GM21529 (cell line): ENCODE data around the gene DUSP12.
"Not testable (repeated sequence)": the region's sequence is repeated elsewhere in the genome, so short reads cannot be mapped to it uniquely, and the experiment has no call there.

ENCODE experiments used
- ATAC-seq: cut with Tn5 transposase; IDR thresholded peaks from one replicate; pipeline ENCODE4 v1.9.1; 2021; ENCODE audit not compliant: unreplicated experiment

Gene DUSP12

DNA sequence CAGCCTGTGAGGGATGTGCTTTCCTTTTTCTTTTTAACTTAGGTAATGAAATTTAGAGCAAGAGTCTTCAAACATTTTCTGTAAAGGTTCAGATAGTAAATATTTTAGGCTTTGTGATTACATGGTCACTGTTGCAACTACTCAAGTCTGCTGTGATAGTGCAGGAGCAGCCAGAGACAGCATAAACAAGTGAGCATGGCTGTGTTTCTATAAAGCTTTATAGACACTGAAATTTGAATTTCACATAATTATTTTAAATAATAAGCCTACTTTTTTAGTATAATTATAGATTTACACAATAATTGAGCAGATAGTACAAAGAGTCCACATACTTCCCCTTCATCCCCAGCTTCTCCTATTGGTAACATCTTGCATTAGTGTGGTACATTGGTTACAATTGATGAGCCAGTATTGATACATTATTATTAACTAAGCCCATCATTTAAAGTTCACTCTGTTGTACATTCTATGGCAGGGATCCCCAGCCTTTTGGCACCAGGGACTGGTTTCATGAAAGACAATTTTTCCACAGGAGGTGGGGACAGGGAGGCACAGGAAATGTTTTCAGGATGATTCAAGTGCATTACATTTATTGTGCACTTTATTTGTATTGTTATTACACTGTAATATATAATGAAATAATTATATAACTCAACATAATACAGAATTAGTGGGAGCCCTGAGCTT is 19.5 kb downstream of the DUSP12 start:
- no peak for ATAC-seq

DNA sequence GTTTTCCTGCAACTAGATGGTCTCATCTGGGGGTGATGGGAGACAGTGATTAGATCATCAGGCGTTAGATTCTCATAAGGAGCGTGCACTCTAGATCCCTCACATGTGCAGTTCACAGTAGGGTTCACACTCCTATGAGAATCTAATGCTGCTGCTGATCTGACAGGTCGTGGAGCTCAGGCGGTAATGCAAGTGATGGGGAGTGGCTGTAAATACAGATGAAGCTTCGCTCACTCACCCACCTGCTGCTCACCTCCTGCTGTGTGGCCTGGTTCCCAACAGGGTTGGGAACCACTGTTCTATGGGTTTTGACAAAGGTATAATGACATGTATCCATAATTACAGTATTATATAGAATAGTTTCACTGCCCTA is 20.1 kb downstream of the DUSP12 start:
- ATAC-seq, result not testable (repeated sequence)

DNA sequence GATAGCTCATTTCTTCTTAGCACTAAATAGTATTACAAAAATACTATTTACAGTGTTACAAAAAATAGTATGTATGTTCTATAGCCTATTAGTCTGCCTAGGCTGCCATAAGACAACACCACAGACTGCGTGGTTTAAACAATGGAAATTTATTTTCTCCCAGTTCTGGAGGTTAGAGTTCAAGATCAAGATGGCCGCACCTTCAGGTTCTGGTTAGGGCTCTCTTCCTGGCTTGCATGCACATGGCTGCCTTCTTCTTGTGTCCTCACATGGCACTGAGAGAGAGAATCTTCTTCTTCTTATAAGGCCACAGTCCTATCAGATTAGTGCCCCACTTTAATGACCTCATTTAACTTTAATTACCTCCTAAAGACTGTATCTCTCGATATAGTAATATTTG is 20.7 kb downstream of the DUSP12 start:
- ATAC-seq, result no peak

DNA sequence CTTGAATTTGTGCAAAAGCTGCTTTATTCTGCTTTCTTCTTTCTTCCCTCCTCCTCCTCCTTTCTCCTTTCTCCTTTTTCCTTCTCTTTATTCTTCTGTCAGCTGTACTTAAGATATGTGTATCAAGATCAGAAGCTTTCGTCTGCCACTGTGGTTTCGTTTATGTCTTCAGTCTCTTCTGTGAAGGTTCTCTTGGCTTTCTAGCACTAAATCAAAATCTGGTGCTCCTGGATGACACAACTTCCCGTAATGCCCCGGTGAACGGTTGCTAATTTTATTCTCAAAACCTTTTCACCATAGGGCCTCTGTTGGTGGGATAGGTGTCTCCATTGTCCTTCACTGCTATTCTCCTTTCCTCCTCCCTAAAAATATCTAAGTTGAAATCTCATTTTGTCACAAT is 21.6 kb downstream of the DUSP12 start:
- no peak for ATAC-seq

DNA sequence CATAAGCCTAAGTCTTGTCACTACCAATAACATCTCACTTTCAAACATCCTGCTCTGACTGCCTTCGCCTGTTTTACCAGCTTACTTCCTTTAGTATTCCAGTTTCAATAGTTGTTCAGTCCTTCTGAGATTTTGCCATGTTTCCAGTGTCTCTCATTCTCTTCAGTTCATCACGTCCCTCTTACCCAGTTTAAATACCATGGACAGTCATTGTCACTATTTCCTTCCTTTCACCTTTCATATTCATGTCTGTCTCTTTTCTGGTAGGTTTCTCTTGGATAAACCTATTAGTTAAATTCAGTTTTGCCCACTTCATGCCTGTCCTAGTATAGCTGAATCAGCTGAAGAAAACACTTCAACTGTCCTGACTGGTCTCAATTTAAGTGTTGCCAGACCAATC is 22.4 kb downstream of the DUSP12 start:
- no peak for ATAC-seq

DNA sequence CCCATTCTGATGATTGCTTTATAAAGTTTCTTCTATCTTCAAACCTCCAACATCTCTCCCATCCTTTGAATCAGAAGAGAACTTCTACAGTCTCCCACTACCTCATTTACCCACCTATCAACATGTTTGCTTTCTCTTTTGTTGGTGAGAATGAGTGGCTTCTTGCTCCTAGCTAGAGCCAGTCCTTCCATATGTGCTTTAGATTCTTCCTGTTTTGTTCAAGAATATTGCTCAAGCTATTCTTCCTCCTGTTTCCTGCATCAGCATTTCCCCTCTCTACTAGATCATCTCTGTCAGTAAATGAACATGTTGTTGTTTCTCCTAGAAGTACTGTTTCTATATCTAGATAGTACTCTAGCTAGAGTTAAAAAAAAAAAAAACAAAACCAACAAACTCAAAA is 22.8 kb downstream of the DUSP12 start:
- no peak for ATAC-seq

DNA sequence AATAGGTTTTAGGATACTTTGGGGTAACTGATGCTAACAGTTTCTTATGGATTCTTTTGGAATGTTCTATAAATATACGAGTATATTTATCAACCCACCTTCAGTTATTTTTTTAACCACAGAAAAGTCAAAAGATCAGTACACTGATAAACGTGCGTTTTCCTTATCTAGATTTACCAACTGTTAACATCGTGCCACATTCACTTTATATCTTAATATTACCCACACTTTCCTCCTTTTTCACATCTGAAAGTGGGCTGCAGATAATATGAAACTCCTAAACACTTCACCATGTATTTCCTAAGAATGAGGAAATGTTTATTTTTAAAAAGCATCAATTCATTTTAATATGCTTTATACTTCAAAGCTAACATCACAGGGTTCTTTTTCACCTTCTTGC is 24.2 kb downstream of the DUSP12 start:
- no peak for ATAC-seq

DNA sequence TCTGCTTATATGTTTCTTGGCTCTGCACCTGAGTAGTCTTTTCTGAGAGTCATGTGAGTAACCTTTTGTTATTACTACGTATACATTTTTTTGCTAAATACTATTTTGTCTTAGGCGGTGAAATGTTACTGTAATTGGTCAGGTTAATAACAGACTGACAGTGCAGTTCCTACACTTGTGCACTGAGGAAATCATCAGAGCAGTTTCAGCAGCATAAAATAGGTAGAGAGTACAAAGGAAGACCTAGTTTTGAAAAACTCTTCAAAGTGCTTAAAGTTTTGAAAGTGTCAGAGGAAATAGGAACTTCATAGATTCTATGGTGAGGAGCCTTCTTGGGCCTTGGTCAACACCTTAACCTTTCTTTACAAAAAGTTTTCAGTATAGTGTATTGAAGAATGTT is 27.7 kb downstream of the DUSP12 start:
- no peak for ATAC-seq

DNA sequence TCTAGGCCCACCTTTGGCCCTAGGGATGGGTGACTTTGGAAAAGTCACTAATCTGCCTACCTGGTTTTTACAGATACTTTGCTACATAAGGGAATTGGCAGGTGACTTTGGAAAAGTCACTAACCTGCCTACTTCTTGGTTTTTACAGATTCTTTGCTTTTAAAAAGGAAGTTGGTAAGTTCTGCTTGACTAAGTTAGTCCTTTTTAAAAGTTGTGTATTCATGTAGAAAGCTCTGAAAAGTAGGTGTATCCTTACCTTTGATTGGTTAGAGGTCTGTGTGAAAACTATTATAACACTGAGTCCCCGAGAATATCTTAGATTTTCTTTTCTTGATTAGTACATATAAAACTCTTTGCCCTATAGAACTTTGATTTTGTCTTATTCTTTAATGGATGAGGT is 28.9 kb downstream of the DUSP12 start:
- no peak for ATAC-seq

DNA sequence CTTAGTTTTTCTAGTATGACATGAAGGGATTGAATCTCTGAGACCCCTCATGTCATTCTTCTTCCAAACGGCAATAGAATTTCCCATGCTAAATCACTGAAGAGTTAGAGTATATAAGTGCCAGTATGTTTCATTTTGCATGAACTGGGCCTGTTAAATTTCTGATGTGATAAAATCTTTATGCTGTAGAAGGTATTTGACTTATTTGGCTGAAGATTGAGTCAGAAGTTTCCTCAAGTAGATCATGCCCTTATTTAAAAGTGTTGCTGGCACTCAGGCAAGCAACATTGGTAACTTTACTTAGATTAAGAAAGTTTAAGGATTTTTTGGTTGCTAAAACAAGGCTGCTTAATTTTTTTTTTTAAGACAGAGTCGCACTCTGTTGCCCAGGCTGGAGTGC is 29.8 kb downstream of the DUSP12 start:
- ATAC-seq, result no peak

DNA sequence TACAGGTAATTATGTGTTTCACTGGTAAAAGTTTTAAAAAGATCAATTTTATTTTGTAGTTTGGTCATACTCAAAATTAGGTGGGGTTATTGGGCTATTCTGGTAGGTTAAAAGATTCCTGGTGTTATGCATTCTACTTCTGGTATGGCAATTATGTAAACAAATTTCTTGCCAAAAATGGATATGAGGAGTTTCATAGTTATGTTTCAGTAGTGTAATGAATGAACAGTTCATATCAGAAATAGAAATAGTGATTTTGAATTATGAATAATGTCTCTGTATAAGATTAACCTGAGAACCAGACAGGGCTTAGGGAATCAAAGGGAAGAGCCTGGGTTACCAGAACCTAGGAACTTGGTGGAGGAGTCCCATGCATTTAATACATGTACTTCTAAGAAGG is 32.4 kb downstream of the DUSP12 start:
- ATAC-seq, result peak; percentile 66

DNA sequence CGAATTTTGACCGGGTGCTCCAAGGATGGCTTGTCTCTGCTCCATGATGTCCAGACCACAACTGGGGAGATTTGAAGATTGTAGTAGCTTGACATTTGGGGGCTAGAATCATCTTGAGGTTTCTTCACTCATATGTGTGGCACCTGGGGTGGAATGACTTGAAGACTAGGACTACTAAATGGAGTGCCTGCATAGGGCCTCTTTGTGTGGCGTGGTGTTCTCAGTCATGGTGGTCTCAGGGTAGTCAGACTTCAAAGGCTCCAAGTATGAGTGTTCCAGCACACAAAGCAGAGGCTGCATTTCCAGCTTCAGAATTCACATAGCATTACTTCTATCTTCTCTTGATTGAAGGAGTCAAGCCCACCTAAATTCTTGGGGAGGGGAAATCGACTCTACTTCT is 33.3 kb downstream of the DUSP12 start:
- no peak for ATAC-seq

DNA sequence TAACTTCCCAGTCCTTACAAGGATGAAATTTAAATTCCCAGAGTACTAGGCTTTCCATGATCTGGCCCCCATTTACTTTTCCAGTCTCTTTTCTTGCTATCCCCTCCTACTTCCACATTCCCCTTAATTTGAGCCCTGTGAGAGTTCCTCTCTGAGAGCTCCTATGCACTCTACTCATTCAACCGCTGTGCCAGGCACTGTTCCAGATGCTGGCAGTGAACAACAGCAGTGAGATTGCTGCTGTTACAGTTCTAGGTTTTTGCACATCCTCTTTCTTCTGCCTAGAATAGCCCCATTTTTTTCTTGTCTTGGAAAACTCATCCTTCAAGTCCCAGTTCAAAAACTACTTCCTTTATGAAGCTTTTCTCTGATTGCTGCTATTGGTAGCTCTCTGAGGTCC is 35.4 kb downstream of the DUSP12 start:
- no peak for ATAC-seq

DNA sequence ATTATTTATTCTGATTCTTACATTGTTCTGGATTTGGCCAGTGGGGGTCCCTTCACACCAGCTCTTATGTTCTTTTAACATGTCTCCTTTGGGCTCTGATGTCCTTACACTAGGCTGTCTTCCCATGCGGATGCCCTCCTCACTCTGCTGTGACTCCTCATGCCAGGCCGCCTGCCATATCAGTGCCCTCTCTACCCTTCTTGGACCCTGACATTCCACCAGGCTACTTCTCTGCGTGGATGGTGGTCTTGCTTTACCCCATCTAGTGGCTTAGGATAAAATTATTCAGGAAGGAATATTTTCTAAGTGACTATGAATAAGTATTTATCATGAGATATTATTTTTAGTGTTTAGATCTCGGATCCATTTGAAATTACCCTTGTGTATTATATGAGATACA is 37.8 kb downstream of the DUSP12 start:
- no peak for ATAC-seq

DNA sequence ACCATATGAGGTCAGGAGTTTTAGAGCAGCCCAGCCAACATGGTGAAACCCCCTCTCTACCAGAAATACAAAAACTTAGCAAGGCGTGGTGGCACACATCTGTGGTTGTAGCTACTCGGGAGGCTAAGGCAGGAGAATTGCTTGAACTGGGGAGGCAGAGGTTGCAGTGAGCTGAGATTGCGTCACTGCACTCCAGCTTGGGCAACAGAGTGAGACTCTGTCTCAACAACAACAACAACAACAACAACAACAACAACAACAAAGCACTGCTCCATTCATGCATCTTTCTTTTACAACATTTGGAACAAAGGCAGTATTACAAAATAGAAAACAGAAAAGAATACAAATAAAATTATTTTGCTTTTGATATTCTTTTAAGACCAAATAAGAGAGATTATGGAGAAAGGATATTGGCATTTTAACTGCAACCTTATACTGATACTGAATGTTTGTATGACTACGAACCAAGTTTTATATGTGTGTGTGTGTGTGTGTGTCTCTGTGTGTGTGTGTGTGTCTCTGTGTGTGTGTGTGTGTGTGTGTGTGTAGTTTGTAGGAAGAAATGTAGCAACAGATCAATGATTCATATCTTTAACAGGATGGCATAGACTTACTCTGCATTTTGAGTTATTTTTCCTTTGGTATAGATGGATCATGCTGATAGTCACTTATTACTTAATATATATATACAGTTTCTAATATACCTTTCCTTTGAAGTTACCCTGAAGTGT is 41.2 kb downstream of the DUSP12 start:
- ATAC-seq, result no peak

DNA sequence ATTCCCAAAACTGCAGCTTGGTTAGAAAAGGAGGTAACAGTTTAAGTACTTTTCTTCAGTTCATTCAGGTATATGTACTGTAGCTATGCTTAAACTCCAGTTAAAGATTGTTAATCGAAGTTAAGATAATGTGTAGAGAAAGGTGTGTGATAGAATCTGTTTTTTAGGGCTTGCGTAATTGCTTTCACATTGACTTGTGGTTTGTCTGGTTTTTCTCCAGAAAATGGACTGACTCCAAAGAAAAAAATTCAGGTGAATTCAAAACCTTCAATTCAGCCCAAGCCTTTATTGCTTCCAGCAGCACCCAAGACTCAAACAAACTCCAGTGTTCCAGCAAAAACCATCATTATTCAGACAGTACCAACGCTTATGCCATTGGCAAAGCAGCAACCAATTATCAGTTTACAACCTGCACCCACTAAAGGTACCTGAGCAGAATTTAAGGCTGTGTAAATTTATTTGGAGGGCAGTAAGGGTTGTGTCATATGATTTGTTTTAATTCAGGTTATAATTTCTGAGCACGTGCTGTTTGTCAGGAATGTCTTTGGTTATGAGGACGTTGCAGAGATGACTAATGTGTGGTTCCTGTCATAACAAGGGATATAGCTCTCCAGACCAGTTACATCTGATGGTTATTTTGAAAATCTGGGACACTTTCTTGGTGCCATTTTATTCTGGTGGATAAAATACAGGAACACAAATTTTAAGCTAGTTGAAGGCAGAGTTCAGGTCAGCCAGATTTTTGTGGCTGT is 42.5 kb downstream of the DUSP12 start:
- no peak for ATAC-seq

DNA sequence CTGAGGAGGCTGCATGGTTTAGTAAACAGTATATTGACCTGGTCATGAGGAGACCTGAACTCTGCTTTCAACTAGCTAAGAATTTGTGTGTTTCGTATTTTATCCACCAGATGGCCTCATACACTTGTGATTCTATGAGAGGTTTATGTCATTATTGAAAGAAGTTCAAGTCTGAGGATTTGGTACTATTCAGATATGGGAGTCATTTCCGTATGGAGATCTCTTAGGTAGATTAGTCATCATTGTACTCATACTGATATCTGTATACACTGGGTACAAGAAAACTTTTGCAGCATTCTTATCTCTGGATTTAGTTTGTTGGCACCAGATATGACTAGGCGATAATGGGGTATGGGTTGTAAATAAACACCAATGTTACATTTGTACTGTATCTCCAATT is 43.2 kb downstream of the DUSP12 start:
- ATAC-seq, result no peak

DNA sequence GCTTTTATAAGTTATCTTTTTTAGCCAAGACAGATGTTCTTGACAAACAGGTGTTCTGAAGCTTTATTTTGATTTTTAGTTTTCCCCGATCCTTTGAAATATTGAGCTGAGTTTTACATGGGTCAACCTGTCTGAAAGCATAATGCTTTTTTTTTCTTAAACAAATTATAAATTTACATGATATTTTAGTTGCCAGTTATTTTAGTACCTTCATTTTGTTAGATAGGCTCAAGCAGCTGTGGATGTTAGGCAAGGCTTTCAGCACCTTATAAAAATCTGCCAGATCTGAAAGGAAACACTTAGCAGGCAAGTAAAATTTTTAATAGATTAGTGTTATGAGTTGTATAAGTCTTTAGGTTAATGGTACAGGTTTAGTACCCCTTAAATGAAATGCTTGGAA is 50.2 kb downstream of the DUSP12 start:
- no peak for ATAC-seq

DNA sequence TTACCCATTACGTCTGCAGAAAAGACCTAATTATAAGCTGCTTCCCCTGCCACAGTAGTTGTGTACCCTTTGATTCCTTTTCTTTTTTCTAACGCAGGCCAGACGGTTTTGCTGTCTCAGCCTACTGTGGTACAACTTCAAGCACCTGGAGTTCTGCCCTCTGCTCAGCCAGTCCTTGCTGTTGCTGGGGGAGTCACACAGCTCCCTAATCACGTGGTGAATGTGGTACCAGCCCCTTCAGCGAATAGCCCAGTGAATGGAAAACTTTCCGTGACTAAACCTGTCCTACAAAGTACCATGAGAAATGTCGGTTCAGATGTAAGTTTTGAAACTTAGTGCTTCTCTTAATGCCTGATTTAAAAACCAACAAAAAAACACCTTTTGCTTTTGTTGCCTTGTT is 52.4 kb downstream of the DUSP12 start:
- ATAC-seq, result no peak

DNA sequence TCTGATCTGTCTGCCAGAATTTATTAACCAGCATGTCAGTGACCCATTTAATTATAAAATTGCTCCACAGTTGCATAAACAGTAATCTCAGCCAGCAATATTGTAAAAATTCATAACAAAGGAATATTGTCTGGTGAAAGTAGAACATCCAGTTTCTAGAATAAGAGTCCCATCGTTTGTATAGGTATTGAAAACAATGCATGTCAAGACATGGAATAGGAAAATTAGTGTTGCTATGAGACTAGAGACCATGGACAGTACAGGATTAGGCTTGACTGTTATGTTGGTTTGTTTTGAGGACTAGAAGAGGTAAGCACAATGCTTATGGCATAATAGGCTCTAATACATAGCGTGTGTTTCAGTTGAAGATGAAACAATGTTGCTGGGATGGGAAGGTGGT is 53.6 kb downstream of the DUSP12 start:
- ATAC-seq, result no peak

DNA sequence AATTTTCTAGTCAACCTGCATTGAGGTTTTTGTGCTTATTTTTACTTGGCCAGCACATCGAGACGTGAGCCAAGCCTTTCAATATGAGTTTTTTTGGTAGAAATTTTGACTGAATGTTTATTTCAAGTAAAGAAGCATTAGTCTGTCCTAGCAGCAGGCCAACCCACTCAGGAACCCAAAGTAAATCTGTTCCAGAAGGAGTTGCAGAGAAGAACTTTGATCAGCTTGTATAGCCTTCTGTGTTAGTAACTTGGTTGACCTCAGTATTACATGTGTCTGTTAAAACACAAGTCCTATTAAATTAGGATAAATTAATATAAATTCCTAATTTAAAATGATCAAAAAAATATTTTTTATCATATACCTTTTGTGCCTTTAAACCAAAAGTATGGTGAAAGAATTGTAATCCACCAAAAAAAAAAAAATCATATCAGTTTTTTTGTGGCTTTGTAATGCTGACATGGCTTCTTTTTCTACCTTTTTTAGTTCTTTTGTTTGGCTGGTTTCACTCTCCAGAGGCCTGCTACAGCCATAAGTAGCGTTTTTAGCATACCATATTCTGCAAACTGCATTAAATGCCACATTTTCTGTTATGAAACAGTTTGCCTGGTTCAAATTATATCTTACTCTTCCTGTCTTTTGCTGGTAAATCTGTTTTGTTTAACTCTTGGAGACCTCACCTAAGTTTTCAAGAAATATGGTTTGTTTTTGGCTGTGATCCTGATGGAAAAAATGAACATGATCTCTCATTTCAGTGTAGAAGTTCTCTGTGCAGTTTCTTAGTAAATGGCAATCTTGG is 56.0 kb downstream of the DUSP12 start:
- no peak for ATAC-seq
